A549 treated with AZD2906 at 1 μM for 4 hours (cell line): ENCODE results near the gene CDADC1. TPM values are rescaled to one million over a fixed set of nuclear protein-coding genes. Genes with fewer than 3 reads are reported as not detected.

Source experiments
- total RNA-seq: library from RNA; stranded (reverse); fragments of 200-300 nt; extraction: Qiagen RNA extraction; gene quantifications from 5 replicates; pipeline ENCODE4 v1.2.3, GENCODE V29; 2022

CDADC1 gene
- 7.6 to 8.7 TPM (median 8.5 TPM) in 5 replicates for total RNA-seq

DNA sequence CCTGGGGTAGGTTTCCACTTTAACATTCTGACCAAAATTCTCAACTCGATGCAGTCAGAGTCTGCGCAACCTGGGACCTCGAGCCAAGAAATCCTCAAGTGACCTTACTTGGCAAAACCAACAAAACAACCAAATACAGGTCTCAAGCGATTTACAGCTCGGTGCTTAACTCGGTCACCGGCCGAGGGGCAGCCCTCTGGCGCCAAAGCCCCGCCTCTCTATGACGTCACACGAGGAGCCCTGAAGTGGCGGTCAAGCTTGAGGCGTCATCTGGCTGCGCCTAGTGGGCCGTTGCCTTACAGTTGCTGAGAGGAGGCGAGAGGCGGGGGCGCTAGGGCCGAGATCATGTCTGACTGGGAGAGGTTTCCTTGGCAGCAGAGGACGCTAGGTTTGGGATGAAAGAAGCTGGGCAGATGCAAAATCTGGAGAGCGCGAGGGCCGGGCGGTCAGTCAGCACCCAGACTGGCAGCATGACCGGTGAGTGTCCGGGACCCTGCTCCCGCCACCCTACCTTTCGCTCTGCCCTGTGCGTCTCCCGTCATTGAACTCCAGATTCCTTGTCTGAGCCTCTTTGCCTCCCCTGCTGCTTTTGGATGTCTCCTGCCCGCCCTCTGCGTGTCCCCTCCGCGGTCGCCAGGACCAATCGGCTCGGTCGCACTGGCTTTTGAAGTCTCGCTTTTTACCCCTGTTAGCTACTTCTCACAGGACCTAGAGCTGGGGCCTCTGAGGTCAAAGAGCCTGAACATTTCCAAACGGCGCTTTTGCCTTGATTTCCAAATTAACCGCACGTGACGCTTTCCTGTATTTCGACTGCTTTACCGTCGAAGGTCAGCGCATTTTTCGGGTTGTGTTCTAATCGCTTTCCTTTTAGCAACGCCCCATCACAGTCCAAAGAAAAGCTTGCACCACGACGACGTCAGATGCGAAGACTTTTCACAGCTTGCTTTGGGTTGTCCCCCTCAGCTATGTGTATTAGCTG, at the start of gene CDADC1:
Gene CDADC1, plus strand, starts transcription at position 283 of the 979 bp plus-strand sequence. Its CDS starts 113 bp downstream, at position 396.

DNA sequence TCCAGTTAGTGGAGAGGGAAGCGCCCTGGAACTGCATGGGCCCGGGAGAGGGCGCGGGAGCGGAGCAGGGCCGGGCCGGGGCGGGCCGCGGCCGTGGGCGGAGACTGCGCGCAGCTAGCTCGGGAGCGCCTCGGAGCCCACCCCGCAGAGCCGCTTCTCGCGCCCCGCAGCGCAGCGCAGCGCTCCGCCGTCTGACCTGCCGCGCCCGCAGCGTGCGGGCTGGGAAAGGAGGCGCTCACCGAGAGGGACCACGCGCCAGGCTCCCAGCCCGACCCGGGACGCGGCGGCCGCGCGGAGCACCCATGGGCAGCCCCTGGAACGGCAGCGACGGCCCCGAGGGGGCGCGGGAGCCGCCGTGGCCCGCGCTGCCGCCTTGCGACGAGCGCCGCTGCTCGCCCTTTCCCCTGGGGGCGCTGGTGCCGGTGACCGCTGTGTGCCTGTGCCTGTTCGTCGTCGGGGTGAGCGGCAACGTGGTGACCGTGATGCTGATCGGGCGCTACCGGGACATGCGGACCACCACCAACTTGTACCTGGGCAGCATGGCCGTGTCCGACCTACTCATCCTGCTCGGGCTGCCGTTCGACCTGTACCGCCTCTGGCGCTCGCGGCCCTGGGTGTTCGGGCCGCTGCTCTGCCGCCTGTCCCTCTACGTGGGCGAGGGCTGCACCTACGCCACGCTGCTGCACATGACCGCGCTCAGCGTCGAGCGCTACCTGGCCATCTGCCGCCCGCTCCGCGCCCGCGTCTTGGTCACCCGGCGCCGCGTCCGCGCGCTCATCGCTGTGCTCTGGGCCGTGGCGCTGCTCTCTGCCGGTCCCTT, 27.5 kb upstream of the CDADC1 start, which contains the start of gene MLNR:
Gene MLNR, plus strand, starts transcription at position 303 of the 820 bp plus-strand sequence. Its CDS starts 0 bp downstream, at position 303.

Other genes with a start within 250 kb of the CDADC1 start
- gene MLNR, start 27.6 kb upstream of the CDADC1 start, total RNA-seq = 0.39 to 0.66 TPM (median 0.57 TPM) in 5 replicates
- gene CAB39L, start 196.1 kb downstream of the CDADC1 start, total RNA-seq = 1.4 to 2.5 TPM (median 1.8 TPM) in 5 replicates
- gene SETDB2, start 196.3 kb downstream of the CDADC1 start, total RNA-seq = 1.6 to 2.1 TPM (median 1.8 TPM) in 5 replicates
- 5.1 to 6.2 TPM (median 5.9 TPM) in 5 replicates for gene PHF11, start 248.0 kb downstream of the CDADC1 start, total RNA-seq